HFFc6 (cell line): ENCODE data around the gene CD58. TPM values are rescaled to one million over a fixed set of nuclear protein-coding genes. Genes with fewer than 3 reads are reported as not detected.
A peak's percentile ranks its signal among the peaks of the same experiment; 100 is the strongest.
"Not testable (repeated sequence)": the region's sequence is repeated elsewhere in the genome, so short reads cannot be mapped to it uniquely, and the experiment has no call there.

Experiments used
- DNase-seq: peaks from one replicate; pipeline ENCODE4 v3.0.0-alpha.2; 2018
- H3K27ac Mint-ChIP-seq: 2 replicates; pipeline ENCODE4 v1.8.0; 2020; ENCODE audit warnings: mild to moderate bottlenecking, mixed read lengths
- H3K27me3 Mint-ChIP-seq: 2 replicates; pipeline ENCODE4 v1.8.0; 2021; ENCODE audit warnings: mild to moderate bottlenecking, moderate library complexity, mixed read lengths; ENCODE audit not compliant: insufficient read depth
- H3K36me3 Mint-ChIP-seq: 2 replicates; pipeline ENCODE4 v1.8.0; 2021; ENCODE audit warnings: low read depth, mixed read lengths
- H3K4me1 Mint-ChIP-seq: 2 replicates; pipeline ENCODE4 v1.8.0; 2020; ENCODE audit warnings: low read depth, mixed read lengths
- H3K4me3 Mint-ChIP-seq: 2 replicates; pipeline ENCODE4 v1.8.0; 2020; ENCODE audit warnings: mild to moderate bottlenecking, moderate library complexity, mixed read lengths
- H3K9me3 Mint-ChIP-seq: 2 replicates; pipeline ENCODE4 v1.8.0; 2020; ENCODE audit warnings: mild to moderate bottlenecking, mixed read lengths
- total RNA-seq, 6 experiments: library from RNA; stranded (reverse); fragmentation: NEBNext Ultra II Directional; extraction: Animal tissue kit (Norgen Biotek cat#: 25700); gene quantifications; 2 replicates in 1 of 6; 3 replicates in 5 of 6; pipeline ENCODE4 v1.2.3, GENCODE V29; 2021
- TF ChIP-seq, protein P1 (sequence below): fragments of 200-600 bp; sonication (generic); IDR thresholded peaks from 2 replicates; pipeline ENCODE4 v1.5.0; 2021; ENCODE audit warnings: antibody characterized with exemption, mild to moderate bottlenecking

CD58 gene
- total RNA-seq, 6 experiments from 2014 or later, result 6.6 to 9.5 (median 8.5) TPM

DNA sequence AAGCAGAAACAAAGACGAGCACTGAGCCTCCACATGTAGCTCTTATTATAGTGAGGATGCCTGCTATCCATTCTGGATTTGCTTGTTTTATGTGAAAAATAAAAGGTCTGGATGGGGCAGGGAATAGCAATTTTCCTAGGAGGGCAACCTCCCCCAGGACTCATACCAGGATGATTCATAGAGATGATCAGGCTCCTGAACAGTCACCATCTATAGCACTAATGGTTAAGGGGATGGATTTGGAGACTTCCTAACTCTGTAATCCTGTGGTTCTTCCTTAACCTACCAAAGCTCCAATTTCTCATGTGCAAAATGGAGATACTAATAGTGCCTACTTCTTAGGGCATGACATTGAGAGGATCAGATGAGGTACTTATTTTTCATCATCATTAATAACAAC lies 34.5 kb upstream of the CD58 start:
- Mint-ChIP-seq H3K36me3 (no peaks in the 10 kb centered on the region), H3K27me3 (peaks cover 25% of the 10 kb centered on the region), H3K27ac (no peak overlapping the region), H3K4me1 (no peaks in the 10 kb centered on the region), H3K9me3 (no peaks in the 10 kb centered on the region), H3K4me3 (no peak overlapping the region)
- TF ChIP-seq, protein P1, sequence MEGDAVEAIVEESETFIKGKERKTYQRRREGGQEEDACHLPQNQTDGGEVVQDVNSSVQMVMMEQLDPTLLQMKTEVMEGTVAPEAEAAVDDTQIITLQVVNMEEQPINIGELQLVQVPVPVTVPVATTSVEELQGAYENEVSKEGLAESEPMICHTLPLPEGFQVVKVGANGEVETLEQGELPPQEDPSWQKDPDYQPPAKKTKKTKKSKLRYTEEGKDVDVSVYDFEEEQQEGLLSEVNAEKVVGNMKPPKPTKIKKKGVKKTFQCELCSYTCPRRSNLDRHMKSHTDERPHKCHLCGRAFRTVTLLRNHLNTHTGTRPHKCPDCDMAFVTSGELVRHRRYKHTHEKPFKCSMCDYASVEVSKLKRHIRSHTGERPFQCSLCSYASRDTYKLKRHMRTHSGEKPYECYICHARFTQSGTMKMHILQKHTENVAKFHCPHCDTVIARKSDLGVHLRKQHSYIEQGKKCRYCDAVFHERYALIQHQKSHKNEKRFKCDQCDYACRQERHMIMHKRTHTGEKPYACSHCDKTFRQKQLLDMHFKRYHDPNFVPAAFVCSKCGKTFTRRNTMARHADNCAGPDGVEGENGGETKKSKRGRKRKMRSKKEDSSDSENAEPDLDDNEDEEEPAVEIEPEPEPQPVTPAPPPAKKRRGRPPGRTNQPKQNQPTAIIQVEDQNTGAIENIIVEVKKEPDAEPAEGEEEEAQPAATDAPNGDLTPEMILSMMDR, result no peak
- DNase-seq, result no peak

DNA sequence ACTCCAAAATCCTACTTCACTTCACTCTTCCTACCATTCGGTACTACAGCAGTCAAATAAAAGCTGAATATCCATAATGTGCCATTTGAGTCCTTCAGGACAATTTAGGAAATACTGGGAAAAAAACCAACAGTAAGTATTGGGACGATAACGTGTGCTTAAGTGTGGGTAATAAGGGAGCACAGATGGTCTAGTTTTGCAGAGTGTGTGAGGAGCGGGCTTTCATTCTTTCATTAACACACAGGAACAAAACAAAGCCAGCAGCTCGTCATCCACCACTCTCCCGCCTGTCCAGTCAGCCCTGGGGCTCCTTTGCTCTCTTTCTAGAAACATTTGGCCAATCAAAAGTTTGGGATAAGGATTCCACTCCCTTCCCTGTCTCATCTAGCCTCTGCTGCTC lies 33.6 kb upstream of the CD58 start:
- DNase-seq, H3K36me3 Mint-ChIP-seq, H3K27ac Mint-ChIP-seq, H3K4me3 Mint-ChIP-seq, H3K4me1 Mint-ChIP-seq, H3K9me3 Mint-ChIP-seq: not testable (repeated sequence)
- H3K27me3 Mint-ChIP-seq, result peaks cover 22% of the 10 kb centered on the region

DNA sequence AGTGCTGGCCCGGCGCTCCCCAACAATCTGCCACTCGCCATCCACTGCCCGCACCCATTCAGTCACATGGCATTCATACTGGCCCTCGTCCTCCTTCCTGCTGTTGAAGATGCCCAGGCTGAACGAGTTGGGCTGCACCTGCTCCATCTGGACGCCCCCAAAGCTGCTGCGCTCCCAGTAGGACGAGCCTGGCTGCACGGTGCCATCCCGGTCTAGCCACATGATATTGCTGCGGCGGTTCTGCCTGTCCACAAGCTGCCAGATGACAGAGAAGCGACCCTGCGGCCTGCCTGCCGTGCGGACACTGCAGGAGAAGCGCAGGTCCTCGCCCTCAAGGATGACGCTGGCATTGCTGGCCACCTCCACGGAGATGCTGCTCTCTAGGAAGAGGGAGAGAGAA lies 32.8 kb upstream of the CD58 start:
- not testable (repeated sequence) for H3K9me3 Mint-ChIP-seq, H3K27ac Mint-ChIP-seq, H3K36me3 Mint-ChIP-seq, DNase-seq, H3K4me1 Mint-ChIP-seq, H3K4me3 Mint-ChIP-seq
- peaks cover 21% of the 10 kb centered on the region for H3K27me3 Mint-ChIP-seq

DNA sequence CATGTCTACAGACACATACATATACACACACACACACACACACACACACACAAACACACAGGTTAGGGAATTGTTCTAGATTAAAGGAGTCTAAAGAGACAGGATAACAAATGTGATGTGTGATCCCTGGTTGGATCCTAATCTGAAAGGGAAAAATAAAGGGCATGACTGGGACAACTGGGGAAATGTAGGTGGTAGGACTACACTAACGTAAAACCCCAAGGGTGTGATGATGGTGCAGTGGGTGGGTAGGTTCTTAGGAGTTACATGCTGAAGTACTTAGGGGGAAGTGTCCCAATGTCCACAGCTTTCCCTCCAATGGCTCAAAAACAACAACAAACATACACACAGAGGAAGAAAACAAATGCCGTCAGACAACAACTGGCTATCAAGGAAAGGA lies 28.5 kb upstream of the CD58 start:
- H3K4me1 Mint-ChIP-seq, H3K27ac Mint-ChIP-seq, H3K27me3 Mint-ChIP-seq, DNase-seq, H3K36me3 Mint-ChIP-seq, H3K4me3 Mint-ChIP-seq, H3K9me3 Mint-ChIP-seq: not testable (repeated sequence)

DNA sequence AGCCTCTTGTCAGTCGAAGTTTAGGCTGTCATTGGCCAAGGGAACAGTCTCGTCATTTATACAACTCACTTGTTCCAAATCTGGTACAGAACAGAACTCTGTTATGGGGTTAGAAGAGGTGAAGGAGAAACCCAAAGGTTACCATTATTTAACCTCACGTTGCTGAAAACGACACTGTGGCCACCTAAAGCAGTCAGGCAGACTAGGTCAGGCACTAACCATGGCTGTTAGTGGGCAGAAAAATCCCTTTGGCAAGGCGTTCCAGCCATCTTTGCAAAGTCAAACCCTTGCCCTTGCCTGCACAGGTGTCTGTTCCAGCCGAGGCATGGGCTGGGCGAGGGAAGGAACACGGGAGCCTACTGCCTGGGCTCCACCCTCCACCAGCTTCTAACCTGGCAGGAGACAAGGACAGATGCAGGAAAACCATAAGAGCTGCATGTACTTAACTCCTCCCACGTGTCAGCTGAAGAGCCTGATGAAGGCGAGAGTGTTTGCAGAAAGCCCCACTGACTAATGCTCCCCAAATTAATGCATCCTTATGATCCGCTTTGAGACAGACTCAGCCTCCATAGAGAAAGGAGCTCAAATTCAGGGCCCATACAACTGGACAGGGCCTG lies 27.7 kb upstream of the CD58 start:
- not testable (repeated sequence) for H3K4me1 Mint-ChIP-seq, H3K36me3 Mint-ChIP-seq, H3K4me3 Mint-ChIP-seq, DNase-seq, H3K9me3 Mint-ChIP-seq, H3K27me3 Mint-ChIP-seq, H3K27ac Mint-ChIP-seq

DNA sequence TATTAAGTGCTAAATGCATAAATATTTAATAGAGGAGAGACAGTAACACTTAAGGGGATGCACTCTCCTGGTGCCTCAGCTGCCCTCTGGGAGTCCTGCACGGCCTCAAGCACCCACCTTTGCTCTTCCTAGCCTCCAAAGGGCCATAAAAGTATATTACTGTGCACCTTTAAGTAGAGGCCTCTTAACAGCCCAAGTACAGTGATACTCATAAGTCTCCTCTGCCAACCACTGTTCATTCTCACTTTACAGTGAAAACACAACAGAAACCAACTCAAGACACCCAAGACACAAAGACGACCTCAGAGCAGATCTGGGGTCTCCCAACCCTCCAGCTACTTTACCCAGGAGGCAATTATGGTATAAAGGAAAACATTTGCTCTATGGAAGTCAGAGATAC lies 26.6 kb upstream of the CD58 start:
- H3K4me3 Mint-ChIP-seq, DNase-seq, H3K27ac Mint-ChIP-seq, H3K27me3 Mint-ChIP-seq, H3K36me3 Mint-ChIP-seq, H3K4me1 Mint-ChIP-seq, H3K9me3 Mint-ChIP-seq: not testable (repeated sequence)

DNA sequence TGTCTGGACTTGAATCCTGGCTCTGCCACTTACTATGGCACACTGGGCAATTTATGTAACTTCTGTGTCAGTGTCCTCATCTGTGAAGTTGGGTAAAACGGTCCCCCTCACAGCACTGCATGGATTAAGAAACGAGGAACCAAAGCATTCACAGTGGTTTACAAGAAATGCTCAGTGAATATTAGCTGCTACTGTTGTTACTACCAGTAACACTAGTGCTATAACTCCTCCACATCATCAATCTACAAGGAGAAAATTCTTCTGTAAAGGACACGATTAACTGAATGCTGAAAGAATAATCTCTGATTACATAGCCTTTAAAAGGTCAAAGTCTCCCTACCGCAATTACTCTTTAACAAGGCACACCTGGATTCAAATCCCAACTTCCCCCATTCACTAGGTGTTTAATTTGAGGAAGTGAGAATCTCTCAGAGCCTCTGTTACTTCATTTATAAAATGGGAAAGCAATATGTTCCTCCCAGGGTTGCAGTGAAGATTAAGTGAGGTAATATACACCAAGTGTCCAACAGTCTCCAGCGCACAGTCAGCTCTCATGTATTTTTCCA lies 26.0 kb upstream of the CD58 start:
- DNase-seq, H3K9me3 Mint-ChIP-seq, H3K27ac Mint-ChIP-seq, H3K36me3 Mint-ChIP-seq, H3K4me1 Mint-ChIP-seq, H3K4me3 Mint-ChIP-seq, H3K27me3 Mint-ChIP-seq: not testable (repeated sequence)

DNA sequence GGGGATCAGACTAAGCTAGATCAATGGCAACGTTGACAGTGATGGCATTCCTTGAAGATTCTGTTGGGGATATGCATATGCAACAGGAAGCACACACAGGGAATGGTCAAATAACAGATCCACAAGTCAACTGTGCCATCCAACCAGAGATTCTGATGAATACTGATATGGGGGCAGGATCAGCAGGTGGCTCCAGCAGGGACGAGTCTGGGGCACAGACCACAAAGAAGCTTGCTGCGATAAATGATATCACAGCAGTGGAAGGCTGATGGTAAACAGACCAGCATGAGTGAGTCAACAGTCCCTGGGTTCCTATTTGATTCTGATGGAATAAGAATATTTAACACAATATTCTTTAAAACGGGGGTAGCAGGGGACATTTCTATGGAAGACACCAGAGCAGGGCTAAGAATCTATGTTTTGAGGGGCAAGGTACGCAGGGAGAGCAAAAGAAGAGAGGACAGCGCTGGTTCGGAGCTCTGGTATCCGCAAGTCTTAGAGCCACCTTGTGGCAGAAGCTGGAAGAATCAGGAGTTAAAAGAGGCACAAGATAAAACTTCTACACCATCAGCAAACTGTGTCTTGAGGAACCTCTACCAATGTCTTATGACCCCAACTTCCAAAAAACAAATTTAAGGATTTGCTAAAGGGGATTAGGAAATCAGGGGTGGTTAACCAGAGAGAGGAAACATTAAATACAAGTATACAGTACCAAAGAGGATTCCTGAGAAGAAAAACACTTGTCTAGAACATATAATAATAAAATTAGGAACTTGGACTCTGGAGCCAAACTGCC lies 25.3 kb upstream of the CD58 start:
- H3K4me1 Mint-ChIP-seq, H3K27ac Mint-ChIP-seq, H3K9me3 Mint-ChIP-seq, H3K27me3 Mint-ChIP-seq, H3K36me3 Mint-ChIP-seq: not testable (repeated sequence)
- peak; percentile 10 for DNase-seq
- TF ChIP-seq, protein P1, result peak; percentile 73
- peak overlapping the region; percentile 58 for H3K4me3 Mint-ChIP-seq
